Midbrain (tissue), 1 donor: Measurements from ENCODE around the gene NOVA2.

Experiments used
- DNase-seq: peaks from one replicate; lab custom pipeline; 2025; lab: John Stamatoyannopoulos, UW

Gene NOVA2

DNA sequence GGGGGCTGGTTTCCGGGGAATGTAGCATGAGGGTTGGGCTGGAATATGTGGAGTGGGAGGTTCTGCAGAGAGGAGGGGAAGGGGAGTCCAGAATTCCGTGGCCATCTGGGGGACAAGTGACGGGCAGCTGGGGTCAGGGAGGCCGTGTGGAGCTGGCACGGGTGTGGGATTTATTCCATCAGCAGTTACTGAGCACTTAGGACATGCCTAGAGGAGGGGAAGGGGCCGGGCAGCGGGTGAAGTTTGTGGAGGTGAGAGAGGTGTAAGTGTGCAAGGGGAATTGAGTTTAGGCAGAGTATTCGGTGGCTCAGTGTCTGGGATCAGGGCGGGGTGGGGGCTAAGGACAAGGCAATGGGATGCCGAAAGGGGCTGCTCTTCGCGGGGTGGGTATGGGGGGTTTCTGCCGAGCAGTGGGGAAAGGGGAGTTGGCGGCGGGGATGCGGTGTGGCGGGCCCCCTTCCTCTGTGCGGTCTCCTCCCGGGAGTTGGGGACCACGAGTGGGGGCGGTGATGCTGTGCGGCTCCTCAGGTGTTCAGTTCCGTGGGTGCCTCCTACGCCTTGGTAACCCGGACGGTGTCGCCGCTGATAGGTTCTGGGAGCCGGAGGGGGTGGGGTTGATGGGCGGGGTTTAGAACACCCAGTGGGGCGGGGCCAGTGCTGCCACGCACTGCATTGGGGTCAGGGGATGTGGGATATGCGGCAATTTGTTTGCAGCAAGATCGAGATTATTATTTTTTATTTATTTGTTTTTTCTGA lies 27.0 kb upstream of the NOVA2 start:
- DNase-seq = peak; percentile 36

DNA sequence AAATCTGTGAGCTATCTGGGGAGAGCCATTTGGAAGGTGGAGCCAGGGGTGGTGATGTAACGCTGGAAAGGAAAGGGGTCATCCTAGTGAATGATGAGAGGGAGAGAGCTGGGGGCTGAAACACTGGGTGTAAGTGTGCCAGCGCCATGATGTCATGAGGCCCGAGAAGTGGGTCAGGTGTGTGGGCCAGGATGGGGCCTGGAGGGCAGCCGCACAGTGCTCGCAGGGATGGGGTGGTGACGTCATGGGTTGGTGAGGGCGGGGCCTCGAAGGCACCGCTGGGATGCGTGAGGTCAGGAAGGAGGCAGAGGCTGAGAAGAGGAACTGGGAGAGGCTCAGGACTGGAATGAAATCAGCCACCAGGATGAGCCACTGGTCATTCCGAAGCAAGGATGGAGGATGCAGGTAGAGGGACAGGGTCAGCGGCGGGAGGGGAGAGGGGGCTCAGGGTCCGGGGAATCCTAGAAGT lies 26.0 kb upstream of the NOVA2 start:
- DNase-seq = peak; percentile 12

DNA sequence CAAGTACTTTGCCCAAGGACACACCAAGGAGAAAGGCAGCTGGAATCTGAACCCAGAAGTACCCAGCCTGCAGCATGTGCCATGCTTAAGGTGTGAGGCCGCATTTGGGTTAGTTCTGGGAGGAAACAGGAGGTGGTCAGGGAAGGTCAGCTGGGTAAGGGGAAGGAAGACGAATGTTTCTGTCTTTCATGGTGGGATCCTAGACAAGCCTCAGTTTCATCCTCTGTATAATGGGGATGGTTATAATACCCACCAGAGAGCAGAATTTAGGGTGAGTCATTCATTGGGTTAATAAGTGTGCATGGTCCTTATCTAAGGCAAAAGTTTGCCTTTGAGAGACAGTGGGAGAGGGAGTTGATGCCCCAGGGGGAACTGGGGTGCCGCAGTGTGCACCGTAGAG lies 25.2 kb upstream of the NOVA2 start:
- DNase-seq = no peak

DNA sequence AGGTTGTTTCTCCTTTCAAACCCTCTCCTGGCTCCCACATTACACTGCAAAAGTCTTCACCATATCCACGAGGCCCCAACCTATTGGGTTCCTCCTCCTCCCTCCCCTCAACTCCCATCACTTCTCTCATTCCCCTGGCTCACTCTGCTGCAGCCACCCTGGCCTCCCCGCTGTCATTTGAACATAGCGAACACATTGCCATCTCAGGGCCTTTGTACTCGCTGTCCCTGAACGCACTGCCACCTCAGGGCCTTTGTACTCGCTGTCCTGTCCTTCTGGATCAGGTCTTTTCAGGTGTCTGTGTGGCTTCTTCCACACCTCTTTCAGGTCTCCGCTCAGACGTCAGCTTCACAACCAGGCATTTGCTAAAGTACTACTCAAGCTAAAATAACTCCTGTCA lies 23.3 kb upstream of the NOVA2 start:
- DNase-seq = no peak

DNA sequence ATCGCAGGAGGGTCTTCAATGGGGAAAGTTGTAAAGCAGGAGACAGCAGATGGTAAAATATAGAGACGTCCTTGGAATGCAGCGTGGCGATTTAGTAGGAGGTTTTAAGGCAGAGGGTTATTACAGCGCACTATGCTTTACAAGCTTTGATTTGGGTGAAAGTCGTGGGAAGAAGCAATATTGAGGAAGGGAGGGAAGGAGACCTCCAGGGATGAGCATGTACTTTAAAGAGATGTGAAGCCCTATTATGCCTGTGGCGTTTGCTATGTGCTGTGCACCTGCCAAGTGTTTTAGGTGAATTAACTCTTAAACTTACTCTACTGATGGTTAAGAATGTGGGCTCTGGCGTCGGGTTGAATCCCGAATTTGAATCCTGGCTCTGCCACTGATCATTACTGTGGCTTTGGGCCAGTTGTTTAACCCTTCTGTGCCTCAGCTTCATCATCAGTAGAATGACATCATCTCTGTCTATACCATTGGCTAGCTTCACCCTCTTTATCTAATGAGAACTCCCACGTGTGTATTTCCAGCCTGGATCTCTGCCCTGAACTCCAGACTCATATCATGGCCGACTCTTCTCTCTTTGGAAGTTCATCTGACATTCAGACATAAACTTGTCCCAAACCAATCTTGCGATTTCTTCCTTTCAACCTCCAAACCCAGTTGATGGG lies 22.2 kb upstream of the NOVA2 start:
- no peak for DNase-seq

DNA sequence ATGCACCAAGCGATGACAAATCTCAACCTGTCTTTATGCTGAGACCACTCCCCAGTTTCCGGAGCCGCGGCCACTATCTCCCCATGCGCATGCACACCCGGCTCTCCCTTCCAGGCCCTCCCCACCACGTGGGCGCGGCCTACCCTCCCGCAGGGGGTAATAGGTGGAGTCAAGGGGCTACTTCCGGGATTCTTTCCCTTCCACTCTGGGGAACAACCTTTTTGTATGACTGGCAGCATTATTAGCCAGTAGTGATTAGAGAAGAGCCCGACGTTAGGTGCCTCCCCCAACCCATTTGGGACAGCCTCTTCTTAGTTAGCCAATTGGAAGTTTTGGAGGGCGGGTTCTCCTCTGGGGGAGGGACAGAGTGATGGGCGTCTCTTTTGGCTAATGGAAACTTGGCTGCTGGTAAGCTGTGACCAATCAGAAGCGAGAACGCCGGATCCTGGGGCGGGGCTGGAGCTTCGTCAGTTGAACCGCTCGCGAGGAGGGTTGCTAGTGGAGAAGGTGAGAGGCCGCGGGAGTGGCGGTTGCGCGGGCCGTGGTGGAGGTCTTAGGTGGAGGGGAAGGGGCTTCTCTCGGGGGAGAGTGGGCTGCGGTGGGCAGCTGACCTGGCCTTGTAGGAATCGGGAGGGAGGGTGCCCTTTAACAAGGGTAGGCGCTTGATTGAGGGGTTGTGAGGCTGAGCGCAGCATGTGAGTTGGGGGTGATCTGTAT lies 21.5 kb upstream of the NOVA2 start, which contains the start of gene CCDC61:
TSS of gene CCDC61 (plus strand) at position 470 of the 717 bp plus-strand sequence. CDS start 7,552 bp downstream, outside the sequence.
- DNase-seq = peak; percentile 100

DNA sequence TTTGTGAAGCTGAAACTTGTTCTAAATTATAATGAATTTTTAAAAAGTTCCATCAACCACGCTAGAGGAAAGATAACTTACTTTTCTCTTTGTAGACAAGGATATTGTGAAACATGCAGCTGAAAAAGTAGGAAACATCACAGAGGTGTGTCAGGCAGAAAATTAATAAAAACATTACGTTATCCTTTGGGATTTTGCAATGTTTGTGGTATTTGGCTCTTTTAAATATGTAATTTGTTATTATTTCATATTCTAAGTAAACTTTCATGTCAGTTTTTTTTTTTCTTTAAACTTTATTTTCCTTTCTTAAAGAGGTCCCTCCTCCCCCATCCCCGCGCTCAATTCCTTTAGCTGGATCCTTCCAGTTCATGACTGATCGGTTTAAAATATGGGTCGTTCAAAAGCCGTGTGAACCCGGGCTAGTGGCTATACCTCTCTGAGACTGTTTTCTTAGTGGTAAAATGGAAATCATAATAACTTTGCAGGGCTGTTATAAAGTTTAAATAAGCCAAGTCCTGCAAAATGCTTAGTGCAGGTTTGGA lies 20.9 kb upstream of the NOVA2 start:
- no peak for DNase-seq

DNA sequence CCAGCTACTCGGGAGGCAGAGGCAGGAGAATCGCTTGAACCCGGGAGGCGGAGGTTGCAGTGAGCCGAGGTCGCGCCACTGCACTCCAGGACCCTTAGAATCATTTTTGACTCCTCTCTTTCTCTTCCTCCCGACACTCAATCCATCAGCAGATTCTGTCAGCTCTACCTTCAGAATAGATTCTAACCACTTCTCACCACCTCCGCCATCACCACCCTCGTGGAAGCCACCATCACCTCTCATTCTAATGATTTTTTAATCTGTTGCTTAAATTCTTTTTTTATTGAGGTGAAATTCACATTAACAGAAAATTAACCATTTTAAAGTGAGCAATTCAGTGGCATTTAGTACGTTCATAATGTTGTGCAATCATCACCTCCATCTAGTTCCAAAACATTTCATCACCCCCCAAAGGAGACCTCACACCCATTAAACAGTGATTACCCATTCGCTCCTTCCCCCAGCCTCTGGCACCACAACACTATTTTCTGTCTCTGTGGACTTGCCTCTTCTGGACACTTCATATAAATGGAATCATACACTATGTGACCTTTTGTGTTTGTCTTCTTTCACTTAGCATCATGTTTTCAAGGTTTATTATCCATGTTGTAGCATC lies 16.6 kb upstream of the NOVA2 start:
- DNase-seq = no peak

DNA sequence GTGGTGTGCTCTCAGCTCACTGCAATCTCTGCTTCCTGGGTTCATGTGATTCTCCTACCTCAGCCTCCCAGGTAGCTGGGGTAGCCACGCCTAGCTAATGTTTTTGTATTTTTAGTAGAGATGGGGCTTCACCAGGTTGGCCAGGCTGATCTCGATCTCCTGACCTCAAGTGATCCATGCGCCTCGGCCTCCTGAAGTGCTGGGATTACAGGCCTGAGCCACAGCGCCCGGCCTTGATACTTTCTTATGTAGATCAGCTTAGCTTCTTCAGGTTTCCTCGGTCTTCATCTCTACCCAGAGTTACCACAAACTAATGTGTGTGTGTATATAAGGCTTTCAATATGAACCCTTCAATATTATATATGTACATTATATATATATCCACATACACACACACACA lies 11.7 kb upstream of the NOVA2 start:
- no peak for DNase-seq

DNA sequence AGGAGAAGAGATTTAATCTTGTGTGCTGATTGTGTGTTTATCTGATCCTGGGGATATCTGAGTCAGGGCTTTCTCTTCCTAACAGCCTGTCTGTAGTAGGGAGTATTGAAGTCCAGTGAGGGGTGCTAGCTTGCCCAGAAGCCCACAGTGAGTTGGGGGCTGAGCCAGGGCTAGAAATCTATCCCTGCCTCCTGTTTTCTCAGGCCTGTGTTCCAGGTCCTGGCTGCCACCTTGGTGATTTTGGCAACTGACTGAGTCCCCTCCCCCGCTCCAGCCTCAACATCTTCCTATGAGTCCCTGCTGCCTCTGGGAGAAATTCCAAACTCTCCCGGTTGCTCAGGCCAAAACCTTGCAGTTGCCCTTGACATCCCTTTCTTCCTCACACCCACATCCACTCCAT lies 7.7 kb upstream of the NOVA2 start:
- no peak for DNase-seq

DNA sequence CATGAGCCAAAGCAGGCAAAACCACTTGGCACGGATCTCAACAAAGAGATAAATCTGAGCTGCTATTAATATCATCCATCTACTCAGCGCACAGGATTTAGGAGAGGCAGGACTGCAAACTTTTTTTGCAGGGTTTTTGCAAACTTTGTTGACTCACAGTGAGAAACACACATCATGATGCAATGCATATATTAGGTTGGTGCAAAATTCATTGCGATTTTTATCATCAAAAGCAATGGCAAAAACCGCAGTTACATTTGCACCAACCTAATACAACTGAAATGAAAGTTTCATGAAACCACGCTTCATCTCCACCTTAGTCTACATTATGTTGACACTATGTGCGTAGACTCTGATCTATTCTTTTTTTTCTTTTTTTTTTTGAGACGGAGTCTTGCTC lies 4.5 kb upstream of the NOVA2 start:
- DNase-seq = no peak

DNA sequence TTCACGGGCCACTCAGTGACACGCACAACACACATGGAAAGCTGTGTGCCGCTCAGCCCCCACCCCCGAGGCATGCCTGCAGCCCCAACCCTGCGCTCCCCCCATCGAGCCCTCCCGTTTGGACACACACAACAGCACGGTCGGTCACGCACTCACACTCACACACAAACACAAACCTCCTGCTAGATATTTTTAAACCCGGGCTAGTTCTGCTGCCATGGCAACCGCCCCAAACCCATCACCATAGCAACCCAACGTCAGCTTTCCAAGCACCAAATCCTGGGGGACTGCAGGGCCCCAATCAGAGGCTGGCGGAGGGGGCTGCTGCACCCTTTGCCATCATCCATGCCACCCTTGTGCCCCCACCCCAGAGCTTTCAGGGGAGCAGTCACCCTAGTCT lies 2.5 kb upstream of the NOVA2 start:
- DNase-seq = no peak

DNA sequence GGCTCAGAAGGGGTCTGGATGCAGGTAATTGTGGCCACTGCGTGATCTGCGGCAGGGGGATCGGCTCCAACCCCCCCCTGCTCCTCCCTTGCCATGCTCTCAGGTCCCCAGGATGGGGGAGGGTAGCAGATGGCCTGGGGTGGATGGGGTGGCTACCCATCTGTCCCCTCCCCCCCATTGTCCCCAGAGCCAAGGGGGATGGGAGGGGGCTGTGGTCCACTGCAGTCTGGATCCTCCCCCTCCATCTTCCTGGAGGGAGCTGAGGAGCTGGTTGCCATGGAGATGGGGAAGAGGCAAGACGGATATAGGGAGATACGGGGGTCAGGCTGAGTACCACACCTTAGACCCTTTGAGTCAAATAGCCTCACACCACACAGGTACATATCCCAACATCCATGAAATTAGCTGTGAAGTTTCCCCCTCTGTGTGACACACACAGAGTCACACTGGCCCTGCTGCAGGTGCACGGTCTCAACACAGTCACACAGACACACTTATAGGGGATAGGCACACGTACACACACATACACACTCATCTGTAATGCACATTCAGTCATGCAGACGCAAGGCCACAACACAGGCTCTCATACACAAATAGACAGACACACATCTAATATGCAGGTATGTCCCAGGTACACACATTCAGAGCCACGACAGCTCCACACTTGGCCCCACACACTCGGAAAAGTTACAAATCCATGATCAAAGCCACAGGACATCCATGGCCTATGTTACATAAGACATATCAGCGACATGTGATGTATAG lies 1.8 kb upstream of the NOVA2 start:
- DNase-seq = no peak

DNA sequence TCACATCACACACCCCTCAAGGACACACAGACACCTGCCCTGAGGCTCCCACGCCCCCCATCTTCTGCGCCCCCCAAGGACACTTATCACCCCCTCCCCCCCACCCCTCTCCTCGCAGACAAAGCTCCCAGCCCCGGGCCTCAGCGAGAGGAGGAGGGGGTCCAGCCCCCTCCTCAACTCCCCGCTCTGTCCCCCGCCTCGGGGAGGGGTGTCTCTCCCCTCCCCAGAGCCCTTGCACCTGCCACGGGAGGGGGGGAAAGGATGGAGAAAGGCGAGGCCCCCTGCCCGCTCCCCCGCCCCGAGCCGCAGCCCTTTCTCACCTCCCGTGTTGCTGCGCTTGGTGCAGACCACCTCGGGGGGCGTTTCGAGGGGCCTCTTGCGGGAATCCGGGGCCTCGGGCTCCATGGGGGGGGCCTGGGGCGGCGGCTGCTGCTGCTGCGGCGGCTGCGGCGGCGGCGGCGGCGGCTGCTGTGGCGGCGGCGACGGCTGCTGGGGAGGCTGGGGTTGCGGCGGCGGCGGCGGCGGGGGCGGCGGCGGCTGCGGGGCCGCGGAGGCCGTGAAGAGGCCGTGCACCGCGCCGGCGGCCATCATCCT lies 621 bp downstream of the NOVA2 start:
- DNase-seq = no peak

DNA sequence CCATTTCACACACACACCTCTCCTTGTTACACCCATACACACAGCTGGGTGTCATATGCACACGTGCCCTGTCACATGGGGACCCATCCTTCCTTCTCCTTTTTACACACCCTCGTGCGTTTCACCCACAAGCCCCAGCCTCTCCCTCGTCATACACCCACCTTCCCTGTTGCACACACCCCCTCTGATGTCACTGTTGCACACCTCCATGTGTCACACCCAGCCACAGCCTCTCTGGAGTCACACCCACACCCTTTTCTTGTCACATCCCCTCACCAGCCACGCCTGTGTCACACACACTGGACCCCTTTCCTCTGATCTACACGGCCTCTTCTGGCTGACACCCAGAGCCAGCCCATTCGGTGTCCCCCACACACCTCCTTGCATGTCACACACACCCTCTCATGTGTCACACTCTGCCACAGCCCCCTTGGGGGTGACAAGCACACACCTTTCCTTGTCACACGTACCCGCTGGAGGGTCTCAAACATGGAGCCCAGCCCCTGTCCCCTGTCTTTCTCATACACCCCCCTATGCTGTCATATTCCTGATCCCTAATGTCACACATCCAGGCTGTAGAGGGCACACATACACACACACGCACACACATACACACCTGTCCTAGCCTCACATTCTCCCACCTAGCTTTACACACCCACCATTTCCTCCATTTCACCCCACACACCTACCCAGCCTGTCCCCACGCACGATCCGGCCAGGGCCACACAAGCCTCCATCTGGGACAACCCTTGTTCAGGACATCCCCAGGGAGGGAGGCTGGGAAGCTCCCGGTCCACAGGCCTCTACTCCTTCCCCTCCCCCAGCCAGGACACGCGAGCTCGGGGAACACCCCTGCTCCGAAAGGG lies 1.4 kb downstream of the NOVA2 start:
- no peak for DNase-seq

DNA sequence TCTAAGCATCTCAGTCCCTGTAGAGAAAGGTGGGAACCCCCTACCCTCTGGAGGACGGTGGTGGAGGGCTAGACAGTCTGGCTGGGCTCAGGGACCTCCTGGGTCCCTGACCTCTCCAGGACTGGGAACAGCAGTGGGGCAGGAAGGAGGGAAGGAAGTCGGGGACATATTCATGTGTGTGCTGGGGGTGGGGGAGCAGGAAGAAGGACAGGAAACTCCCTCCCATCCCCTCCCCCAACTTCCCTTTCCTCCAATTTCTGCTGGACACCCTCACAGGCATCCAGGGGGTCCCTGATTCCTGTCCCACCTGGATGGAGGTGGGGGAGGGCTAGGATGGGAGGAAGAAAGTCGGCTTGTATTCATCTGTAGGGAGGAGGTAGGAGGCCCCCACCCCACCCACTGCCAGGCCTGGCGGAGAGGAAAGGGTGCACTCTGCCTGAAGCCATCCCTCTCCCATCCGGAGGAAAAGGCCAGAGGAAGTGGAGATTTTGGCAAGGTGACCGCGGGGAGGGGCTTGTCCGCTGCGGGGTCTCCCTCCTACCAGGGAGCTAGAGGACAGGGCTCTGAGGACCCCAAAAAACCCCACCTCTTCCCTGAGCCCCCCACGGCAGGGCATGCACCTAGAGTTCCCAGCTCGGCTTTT lies 2.3 kb downstream of the NOVA2 start:
- DNase-seq = no peak

DNA sequence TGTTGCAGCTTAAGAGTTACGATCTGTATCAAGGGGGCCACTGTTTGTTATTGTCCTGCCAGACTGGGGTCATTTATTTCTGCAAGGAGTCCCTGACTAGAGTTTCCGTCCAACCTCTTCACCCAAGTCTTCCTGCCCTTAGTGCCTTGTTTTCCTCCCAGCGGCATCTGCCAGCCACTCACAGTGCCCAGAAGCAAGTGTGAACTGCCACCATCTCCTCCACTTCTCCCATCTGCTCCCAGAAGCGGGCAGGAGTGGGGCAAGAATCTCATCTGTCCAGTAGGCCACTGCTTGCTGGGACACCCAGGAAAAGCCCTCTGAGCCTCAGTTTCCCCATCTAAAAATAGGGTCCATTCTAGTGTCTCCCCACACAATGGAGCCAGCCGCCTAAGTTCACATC lies 4.0 kb downstream of the NOVA2 start:
- no peak for DNase-seq

DNA sequence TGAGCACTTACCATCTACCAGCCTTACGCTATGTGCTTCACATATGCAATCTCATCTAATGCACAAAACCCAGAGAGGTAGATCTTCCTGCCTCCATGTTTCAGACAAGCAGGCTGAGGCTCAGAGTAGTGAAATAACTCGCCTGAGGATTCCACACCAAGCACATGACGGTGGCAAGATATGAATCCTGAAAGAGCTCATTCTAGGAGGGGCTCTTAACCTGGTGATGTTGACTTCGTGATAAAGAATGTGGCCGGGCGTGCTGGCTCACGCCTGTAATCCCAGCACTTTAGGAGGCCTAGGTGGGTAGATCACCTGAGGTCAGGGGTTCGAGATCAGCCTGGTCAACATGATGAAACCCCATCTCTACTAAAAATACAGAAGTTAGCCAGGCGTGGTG lies 5.0 kb downstream of the NOVA2 start:
- DNase-seq = no peak

DNA sequence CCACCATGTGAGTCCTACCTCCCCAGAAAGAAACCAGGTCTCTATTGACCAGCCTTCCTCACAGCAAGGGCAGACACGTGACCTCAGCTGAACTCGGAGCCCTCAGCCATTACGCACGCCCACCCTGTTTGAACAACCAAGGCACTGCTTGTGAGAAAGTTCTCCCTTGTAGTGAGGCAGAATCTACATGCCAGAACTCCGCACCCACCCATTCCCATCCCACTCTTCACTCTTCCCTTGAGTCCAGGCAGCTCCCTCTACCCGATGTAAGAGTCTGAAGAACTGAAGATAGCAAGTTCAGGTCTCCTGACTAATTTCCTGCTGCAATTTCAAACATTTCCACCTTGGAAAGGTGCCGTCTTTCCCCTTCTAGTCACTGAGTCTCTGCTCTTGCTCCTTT lies 6.4 kb downstream of the NOVA2 start:
- DNase-seq = no peak

DNA sequence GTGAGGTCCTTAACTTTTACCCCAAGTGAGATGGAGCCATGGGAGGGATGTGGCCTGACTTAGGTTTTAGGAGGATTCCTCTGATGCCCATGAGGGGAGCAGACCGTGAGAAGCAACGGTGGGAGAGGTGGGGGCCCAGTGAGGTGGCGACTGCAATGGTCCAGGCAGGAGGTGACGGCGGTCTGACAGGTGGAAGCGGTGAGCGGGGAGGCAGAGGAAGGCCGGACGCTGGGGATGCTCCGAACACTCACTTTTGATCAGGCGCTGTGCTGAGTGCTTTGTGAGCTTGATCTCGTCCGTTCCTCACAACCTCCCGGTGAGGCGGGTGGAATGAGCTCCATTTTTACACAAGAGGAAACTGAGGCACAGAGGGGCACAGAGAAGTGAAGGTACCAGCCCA lies 11.6 kb downstream of the NOVA2 start:
- DNase-seq = no peak
